Fibroblast of the aortic adventitia (primary cell): ENCODE measurements around the gene CCDC188. TPM values are rescaled to one million over a fixed set of nuclear protein-coding genes. Genes with fewer than 3 reads are reported as not detected.

ENCODE experiments used
- DNase-seq: peaks from one replicate; pipeline ENCODE4 v3.0.0-alpha.2; 2010; ENCODE audit warnings: low read depth
- H3K4me3 ChIP-seq: 2 replicates; pipeline ENCODE4 v1.5.1; 2011; ENCODE audit warnings: low read depth, mild to moderate bottlenecking, control low read depth, low read length, moderate library complexity
- CTCF ChIP-seq: IDR thresholded peaks from 2 replicates; pipeline ENCODE4 v1.5.1; 2011; ENCODE audit warnings: mild to moderate bottlenecking, low read length, control low read depth, inconsistent platforms; ENCODE audit not compliant: insufficient read depth
- total RNA-seq: library from RNA; depleted of rRNA; stranded (reverse); fragments of >200 nt; gene quantifications from 2 replicates; pipeline ENCODE4 v1.2.3, GENCODE V29; 2012; ENCODE audit warnings: low replicate concordance

CCDC188 gene
- total RNA-seq, 1 donor, result 0.45 TPM

GRCh38 chr22:20180640-20181039 lies 29.8 kb upstream of the CCDC188 start:
- TF ChIP-seq CTCF, result no peak
- no peak for DNase-seq
- no peak overlapping the region for H3K4me3 ChIP-seq

- TF ChIP-seq CTCF, result peak; percentile 11
- H3K4me3 ChIP-seq, result no peak overlapping the region
- DNase-seq, result no peak
Observed at GRCh38 chr22:20180245-20180630, 29.4 kb upstream of the CCDC188 start.

- no peak for TF ChIP-seq CTCF
- no peak overlapping the region for H3K4me3 ChIP-seq
- no peak for DNase-seq
Observed at GRCh38 chr22:20179455-20180244, 28.8 kb upstream of the CCDC188 start.

GRCh38 chr22:20178915-20179227 lies 28.0 kb upstream of the CCDC188 start:
- TF ChIP-seq CTCF, result no peak
- no peak overlapping the region for H3K4me3 ChIP-seq
- no peak for DNase-seq

- H3K4me3 ChIP-seq, result no peak overlapping the region
- DNase-seq, result no peak
- no peak for TF ChIP-seq CTCF
Observed at GRCh38 chr22:20178075-20178914, 27.4 kb upstream of the CCDC188 start.

- DNase-seq, result no peak
- H3K4me3 ChIP-seq, result no peak overlapping the region
- TF ChIP-seq CTCF, result no peak
Observed at GRCh38 chr22:20177217-20177911, 26.5 kb upstream of the CCDC188 start.
